Mesenteric fat pad (tissue), 1 donor: Measurements from ENCODE around the gene ATG9B. TPM values are rescaled to one million over a fixed set of nuclear protein-coding genes. Genes with fewer than 3 reads are reported as not detected.
"Not testable (repeated sequence)": the region's sequence is repeated elsewhere in the genome, so short reads cannot be mapped to it uniquely, and the experiment has no call there.

Source experiments
- DNase-seq: peaks from one replicate; pipeline ENCODE4 v3.0.0-alpha.2; 2020; ENCODE audit warnings: low spot score
- total RNA-seq: library from RNA; stranded (reverse); fragmentation: NEBNext Ultra II Directional; extraction: Animal tissue kit (Norgen Biotek cat#: 25700); gene quantifications from one replicate; pipeline ENCODE4 v1.2.1, GENCODE V29; 2021
- donor health status: DM: yes; HTN: yes; CAD: no.

Gene ATG9B
- total RNA-seq, 1 donor from 2014 or later: not detected

DNA sequence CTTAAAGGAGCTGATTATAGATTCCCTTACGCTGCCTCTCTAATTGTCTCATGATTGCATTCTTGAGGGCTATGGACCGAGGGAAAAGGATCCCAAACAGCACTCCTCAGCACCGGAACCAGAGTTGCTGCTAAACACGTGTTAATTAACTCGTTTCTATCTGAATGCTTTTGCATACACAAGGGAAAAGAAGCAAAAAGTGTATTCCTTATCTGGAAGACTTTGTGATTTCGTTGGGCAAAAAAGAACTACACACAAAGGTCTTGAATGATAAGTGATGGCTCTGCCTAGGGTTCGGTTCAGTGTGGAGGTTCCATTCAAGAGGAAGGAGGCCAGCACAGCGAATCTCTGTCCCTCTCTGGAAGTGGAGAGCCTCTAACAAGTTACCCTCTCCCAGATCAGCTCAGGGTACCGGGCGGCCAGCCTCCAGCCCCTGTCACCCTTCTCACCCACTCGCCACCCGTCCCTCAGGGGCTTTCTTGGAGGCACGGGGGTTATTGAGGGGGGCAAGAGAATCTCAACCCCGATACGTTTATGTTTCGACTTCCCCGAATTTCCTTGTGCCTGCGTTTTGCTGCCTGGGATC lies 34.6 kb upstream of the ATG9B start:
- no peak for DNase-seq

- DNase-seq: peak; percentile 98
Observed at GRCh38 chr7:151057989-151058780, 33.9 kb upstream of the ATG9B start.

DNA sequence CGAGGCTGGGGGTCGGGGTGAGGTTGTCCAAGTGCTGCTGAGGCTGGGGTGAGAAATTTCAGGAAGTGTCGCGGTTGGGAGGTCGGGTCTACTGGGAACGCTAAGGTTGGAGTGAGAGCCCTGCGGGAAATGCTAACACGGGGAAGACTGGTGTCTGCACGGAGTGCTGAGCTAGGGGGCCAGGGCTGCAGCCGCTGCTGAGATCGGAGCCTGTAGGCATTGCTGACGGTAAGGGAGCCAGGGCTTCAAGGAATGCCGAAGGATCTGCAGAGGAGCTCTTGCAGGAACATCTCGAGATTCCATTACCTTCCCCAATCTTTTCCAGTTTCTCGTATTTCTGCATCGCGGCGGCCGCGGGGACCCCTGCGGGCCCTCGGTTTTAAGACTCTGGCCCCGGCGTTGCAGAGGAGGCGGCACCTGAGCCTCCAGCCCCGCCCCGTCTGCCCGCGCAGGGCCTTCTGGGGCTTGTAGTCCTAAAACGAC lies 33.3 kb upstream of the ATG9B start, which contains the start of gene CDK5:
CDK5 (minus strand) TSS at position 392 of the 483 bp plus-strand sequence; CDS start at position 343, 49 bp downstream.
- DNase-seq: no peak

GRCh38 chr7:151056666-151057505 lies 32.6 kb upstream of the ATG9B start:
- DNase-seq: no peak

- no peak for DNase-seq
Observed at GRCh38 chr7:151056283-151056665, 32.0 kb upstream of the ATG9B start.

DNA sequence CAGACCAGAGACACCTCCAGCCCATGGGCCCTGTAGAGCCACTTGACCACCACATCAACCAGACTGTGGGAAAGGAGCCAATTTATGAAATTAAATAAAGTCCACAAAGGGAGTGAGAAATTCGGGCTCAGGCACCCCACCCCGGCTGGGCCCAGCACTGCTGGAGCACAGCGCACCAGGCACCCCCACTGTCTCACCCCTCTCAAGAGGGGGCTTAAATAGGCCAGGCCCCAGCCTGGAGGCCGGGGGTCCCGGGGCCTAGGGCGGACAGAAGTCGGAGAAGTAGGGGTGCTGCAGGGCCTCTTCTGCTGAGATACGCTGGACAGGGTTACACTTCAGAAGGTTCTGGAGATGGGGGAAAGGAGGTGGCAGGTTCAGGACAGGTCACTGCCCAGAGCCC lies 29.5 kb upstream of the ATG9B start:
- DNase-seq: no peak

DNA sequence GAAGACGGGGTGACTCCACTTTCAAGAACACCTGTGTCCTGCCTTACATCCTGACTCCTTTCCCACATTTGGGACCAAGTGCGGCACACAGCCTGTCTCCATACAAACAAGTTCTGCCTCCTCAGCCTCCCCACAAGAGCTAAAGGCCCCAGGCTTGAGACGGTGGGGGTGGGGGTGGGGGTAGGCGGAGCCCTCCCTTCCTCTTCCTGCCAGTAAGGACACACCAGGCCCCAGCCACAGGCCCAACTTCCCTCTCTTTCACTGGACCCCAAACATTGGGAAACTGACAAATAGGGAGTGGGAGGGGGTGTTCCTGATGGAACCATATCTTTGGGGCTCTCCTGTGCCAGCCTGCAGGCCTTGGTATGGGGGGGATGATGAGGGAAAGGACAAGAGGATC lies 28.8 kb upstream of the ATG9B start:
- no peak for DNase-seq

GRCh38 chr7:151051108-151051507 lies 26.8 kb upstream of the ATG9B start:
- no peak for DNase-seq

- DNase-seq: no peak
Observed at GRCh38 chr7:151048911-151049463, 24.7 kb upstream of the ATG9B start.

DNA sequence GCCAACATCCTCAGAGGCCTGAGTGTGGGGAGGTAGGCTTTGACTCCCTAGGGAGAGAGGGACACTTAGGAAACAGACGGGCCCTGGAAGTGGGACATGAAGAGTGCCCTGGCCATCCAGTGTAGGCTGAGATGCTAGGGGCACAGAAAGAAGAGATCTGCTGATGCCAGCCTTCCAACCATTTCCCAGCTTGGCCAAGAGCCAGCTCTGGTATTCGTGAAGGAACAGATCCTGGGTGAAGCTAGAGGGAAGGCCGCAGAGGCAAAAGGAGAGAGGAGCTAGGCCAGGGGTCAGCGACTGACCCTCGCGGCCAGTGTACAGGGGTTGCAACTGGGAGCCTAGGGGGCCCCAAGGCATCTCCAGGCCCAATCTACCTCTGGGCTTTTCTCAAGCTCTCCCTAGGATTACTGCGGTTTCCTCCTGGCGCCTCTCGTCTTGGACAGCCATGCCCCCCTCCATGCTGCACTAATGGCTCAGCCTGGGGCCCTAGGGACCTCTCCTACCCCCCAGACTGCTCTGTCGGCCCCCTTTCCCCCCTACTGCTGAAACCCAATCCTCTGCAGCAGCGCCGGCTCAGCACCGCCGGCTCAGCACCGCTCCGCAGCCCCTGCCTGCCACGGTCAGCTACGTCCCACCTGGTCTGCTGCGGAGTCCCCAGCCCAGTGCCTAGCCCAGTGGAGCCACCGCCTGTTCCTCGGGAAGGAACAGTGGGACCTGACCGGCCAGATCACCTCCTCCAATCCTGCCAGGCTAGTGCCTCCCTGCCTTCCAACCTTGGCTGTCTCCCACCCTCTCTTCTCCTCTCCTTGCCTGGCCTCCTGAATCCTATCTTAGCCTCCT lies 23.9 kb upstream of the ATG9B start, which contains the start of gene ASIC3:
ASIC3 (plus strand) TSS at position 556 of the 840 bp plus-strand sequence. CDS start 355 bp downstream, outside the sequence.
- no peak for DNase-seq

- DNase-seq: no peak
Observed at GRCh38 chr7:151046603-151047573, 22.6 kb upstream of the ATG9B start.

DNA sequence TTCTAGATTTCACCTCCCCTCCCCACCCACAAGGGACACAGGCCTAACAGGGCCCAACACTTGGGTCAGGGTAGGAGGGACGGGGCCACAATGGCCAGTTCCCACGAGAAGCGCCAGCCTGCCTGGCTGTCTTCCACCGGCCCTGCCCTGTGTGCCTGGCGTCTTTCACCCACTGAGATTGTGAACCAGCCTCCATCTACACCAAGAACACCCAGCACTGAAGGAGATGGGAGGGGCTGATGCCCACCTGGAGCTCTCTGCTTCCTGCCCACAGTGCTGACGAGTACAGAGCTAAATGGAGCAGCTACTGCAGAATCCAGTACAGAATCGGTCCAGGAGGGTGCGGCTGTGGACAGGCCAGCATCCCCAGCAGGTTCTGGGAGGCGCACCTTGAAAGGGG lies 21.7 kb upstream of the ATG9B start:
- DNase-seq: no peak

GRCh38 chr7:151045262-151045661 lies 21.0 kb upstream of the ATG9B start:
- no peak for DNase-seq

GRCh38 chr7:151043959-151044358 lies 19.7 kb upstream of the ATG9B start:
- DNase-seq: no peak

DNA sequence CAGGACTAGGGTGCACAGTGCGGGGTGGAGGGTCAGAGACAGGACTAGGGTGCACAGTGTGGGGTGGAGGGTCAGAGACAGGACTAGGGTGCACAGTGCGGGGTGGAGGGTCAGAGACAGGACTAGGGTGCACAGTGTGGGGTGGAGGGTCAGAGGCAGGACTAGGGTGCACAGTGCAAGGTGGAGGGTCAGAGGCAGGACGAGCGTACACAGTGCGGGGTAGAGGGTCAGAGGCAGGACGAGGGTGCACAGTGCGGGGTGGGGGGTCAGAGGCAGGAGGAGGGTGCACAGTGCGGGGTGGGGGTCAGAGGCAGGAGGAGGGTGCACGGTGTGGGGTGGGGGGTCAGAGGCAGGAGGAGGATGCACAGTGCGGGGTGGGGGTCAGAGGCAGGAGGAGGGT lies 19.2 kb upstream of the ATG9B start:
- not testable (repeated sequence) for DNase-seq

DNA sequence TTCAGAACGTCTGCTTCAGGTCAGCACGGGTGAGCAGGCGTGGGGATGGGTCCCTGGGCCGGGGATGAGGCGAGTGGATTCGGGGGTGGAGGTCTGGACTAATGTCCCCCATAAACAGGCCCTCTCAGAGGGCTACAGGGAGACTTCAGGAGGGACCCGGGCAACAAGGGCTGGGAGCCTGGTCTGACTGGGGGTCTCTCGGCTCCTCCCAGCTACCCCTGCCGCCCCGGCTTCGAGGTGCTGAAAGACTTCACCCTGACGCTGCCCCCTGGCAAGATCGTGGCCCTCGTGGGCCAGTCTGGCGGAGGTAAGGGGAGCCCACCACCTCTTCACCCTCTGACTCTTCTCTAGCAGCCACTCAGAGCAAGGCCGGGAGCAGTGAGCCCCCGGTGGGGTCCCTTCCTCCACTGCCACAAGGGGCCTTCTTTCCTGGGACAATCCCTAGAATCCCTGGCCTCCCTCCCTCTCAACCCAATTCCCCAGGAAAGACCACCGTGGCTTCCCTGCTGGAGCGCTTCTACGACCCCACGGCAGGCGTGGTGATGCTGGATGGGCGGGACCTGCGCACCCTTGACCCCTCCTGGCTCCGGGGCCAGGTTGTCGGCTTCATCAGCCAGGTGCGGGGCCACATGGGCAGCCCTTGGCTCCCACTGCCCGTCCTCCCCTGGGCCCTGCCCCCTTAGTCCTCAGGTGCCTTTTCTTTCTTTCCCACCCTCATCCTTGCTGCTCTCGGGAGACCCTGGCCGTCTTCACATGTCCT lies 16.5 kb upstream of the ATG9B start:
- DNase-seq: no peak

GRCh38 chr7:151039850-151040548 lies 15.7 kb upstream of the ATG9B start:
- DNase-seq: no peak
